H1 (cell line): ENCODE data around the gene CST6. TPM values are rescaled to one million over a fixed set of nuclear protein-coding genes. Genes with fewer than 3 reads are reported as not detected.

Source experiments
- CTCF ChIA-PET: fragments of 300-600 bp; sonication (Branson Sonifier 250); formaldehyde crosslinking; loops from one replicate; lab custom pipeline; 2021; ENCODE audit not compliant: partially characterized antibody; lab: Charles Lee
- POLR2A ChIA-PET: fragments of 300-600 bp; sonication (Branson Sonifier 250); formaldehyde crosslinking; loops from one replicate; lab custom pipeline; 2021; ENCODE audit warnings: inconsistent platforms; ENCODE audit not compliant: partially characterized antibody; lab: Charles Lee
- DNase-seq, 2 experiments: peaks; one replicate each; pipeline versions ENCODE4 v3.0.0 to v3.0.0-alpha.2; 2010 to 2022; ENCODE audit warnings: low spot score in 2 of 2, low read depth in 1 of 2, mixed read lengths in 1 of 2
- FAIRE-seq: peaks from 2 replicates; lab custom pipeline; 2011; peaks lifted over from hg19 to GRCh38; lab: Jason Lieb, UNC
- H2AFZ ChIP-seq: 2 replicates; pipeline ENCODE4 v1.8.1; 2012; ENCODE audit warnings: low read length, inconsistent platforms
- H2AK5ac ChIP-seq: 2 replicates; pipeline ENCODE4 v1.6.1; 2013; ENCODE audit warnings: low read depth, low read length
- H2BK120ac ChIP-seq: replicated peaks from 2 replicates; pipeline ENCODE3; 2013; ENCODE audit warnings: low read depth, low read length, inconsistent platforms
- H2BK12ac ChIP-seq: 2 replicates; pipeline ENCODE4 v1.6.1; 2013; ENCODE audit warnings: low read depth, low read length
- H2BK15ac ChIP-seq: 2 replicates; pipeline ENCODE4 v1.6.1; 2013; ENCODE audit warnings: low read length
- H2BK20ac ChIP-seq: 2 replicates; pipeline ENCODE4 v1.6.1; 2013; ENCODE audit warnings: low read length
- H2BK5ac ChIP-seq: 2 replicates; pipeline ENCODE4 v1.6.1; 2013; ENCODE audit warnings: low read depth, low read length
- H3K14ac ChIP-seq: 2 replicates; pipeline ENCODE4 v1.6.1; 2013; ENCODE audit warnings: inconsistent platforms; ENCODE audit not compliant: insufficient read length
- H3K18ac ChIP-seq: 2 replicates; pipeline ENCODE4 v1.6.1; 2013; ENCODE audit warnings: low read length; ENCODE audit errors: extremely low read depth
- H3K23ac ChIP-seq: 2 replicates; pipeline ENCODE4 v1.6.1; 2013; ENCODE audit warnings: inconsistent platforms; ENCODE audit not compliant: insufficient read length
- H3K23me2 ChIP-seq: 2 replicates; pipeline ENCODE4 v1.6.1; 2013; ENCODE audit warnings: low read depth, low read length
- H3K27ac ChIP-seq: 2 replicates; pipeline ENCODE4 v1.6.1; 2011; ENCODE audit warnings: low read depth, low read length, inconsistent platforms
- H3K27me3 ChIP-seq, 4 experiments: replicated peaks in 1 of 4; 1 replicate in 1 of 4; 2 replicates in 3 of 4; pipeline versions ENCODE4 v1.6.1 to v1.8.1; 2011 to 2013; ENCODE audit warnings: low read length in 3 of 4, mild to moderate bottlenecking in 3 of 4, inconsistent platforms in 2 of 4, mixed read lengths in 2 of 4, moderate library complexity in 1 of 4; ENCODE audit not compliant: control insufficient read depth in 3 of 4, insufficient read depth in 3 of 4; ENCODE audit errors: extremely low read depth in 1 of 4
- H3K36me3 ChIP-seq, 4 experiments: 2 replicates each; pipeline versions ENCODE4 v1.6.1 to v1.8.1; 2011 to 2013; ENCODE audit warnings: mild to moderate bottlenecking in 4 of 4, low read length in 3 of 4, moderate library complexity in 2 of 4, control low read depth in 1 of 4, inconsistent platforms in 1 of 4; ENCODE audit not compliant: insufficient read depth in 4 of 4, control insufficient read depth in 2 of 4
- H3K4ac ChIP-seq: replicated peaks from 2 replicates; pipeline ENCODE3; 2013; ENCODE audit warnings: low read length, low read depth, mixed read lengths, inconsistent platforms; ENCODE audit not compliant: insufficient read length
- H3K4me1 ChIP-seq, 4 experiments: replicated peaks in 1 of 4; 1 replicate in 1 of 4; 2 replicates in 3 of 4; pipeline versions ENCODE4 v1.6.1 to v1.8.1; 2011 to 2013; ENCODE audit warnings: low read length in 3 of 4, inconsistent platforms in 2 of 4, mixed read lengths in 1 of 4; ENCODE audit not compliant: insufficient read depth in 4 of 4, control insufficient read depth in 3 of 4
- H3K4me2 ChIP-seq, 2 experiments: 2 replicates each; pipeline versions ENCODE4 v1.6.1 to v1.8.1; 2011 to 2013; ENCODE audit warnings: low read depth in 2 of 2, low read length in 2 of 2, control low read depth in 1 of 2, inconsistent platforms in 1 of 2, mild to moderate bottlenecking in 1 of 2; ENCODE audit not compliant: insufficient read depth in 1 of 2
- H3K4me3 ChIP-seq, 4 experiments: fragments of 200-600, 300-600 bp in 1 of 4; sonication (generic), shearing (Covaris generic), sonication (Bioruptor Twin) in 1 of 4; 2 replicates each; pipeline versions ENCODE4 v1.5.1 to v1.8.1; 2011 to 2016; ENCODE audit warnings: low read length in 4 of 4, low read depth in 3 of 4, control low read depth in 2 of 4, inconsistent platforms in 2 of 4, mild to moderate bottlenecking in 2 of 4, mixed read lengths in 1 of 4, moderate library complexity in 1 of 4; ENCODE audit not compliant: insufficient read depth in 2 of 4; ENCODE audit errors: extremely low read depth in 1 of 4
- H3K56ac ChIP-seq: replicated peaks from 2 replicates; pipeline ENCODE3; 2013; ENCODE audit warnings: low read depth, mild to moderate bottlenecking, mixed read lengths, low read length, inconsistent platforms; ENCODE audit not compliant: insufficient read length
- H3K79me1 ChIP-seq: 2 replicates; pipeline ENCODE4 v1.6.1; 2013; ENCODE audit warnings: low read depth, low read length, control low read depth
- H3K79me2 ChIP-seq, 2 experiments: 2 replicates each; pipeline versions ENCODE4 v1.6.1 to v1.8.1; 2012 to 2013; ENCODE audit warnings: low read length in 2 of 2, mild to moderate bottlenecking in 2 of 2, inconsistent platforms in 1 of 2; ENCODE audit not compliant: insufficient read depth in 2 of 2, control insufficient read depth in 1 of 2
- H3K9ac ChIP-seq, 4 experiments: replicated peaks in 1 of 4; 1 replicate in 1 of 4; 2 replicates in 3 of 4; pipeline versions ENCODE4 v1.6.1 to v1.8.1; 2011 to 2013; ENCODE audit warnings: low read depth in 3 of 4, low read length in 3 of 4, control low read depth in 2 of 4, mild to moderate bottlenecking in 2 of 4, moderate library complexity in 2 of 4, inconsistent platforms in 1 of 4; ENCODE audit errors: extremely low read depth in 1 of 4
- H3K9me3 ChIP-seq, 2 experiments: 2 replicates each; pipeline versions ENCODE4 v1.6.1 to v1.8.1; 2012 to 2013; ENCODE audit warnings: mild to moderate bottlenecking in 2 of 2, moderate library complexity in 2 of 2, control low read depth in 1 of 2, inconsistent platforms in 1 of 2, low read depth in 1 of 2, low read length in 1 of 2, mixed read lengths in 1 of 2; ENCODE audit not compliant: insufficient read depth in 2 of 2
- H4K20me1 ChIP-seq, 2 experiments: replicated peaks in 1 of 2; 2 replicates each; pipeline versions ENCODE3 to v1.8.1; 2011 to 2013; ENCODE audit warnings: inconsistent platforms in 2 of 2, low read length in 2 of 2, mild to moderate bottlenecking in 1 of 2; ENCODE audit not compliant: insufficient read depth in 2 of 2, control insufficient read depth in 1 of 2
- H4K5ac ChIP-seq: 2 replicates; pipeline ENCODE4 v1.6.1; 2013; ENCODE audit warnings: low read length, low read depth, mixed read lengths, inconsistent platforms; ENCODE audit not compliant: insufficient read length
- H4K8ac ChIP-seq: 2 replicates; pipeline ENCODE4 v1.8.0; 2013; ENCODE audit warnings: mild to moderate bottlenecking, moderate library complexity, low read length, inconsistent platforms; ENCODE audit not compliant: insufficient read depth; ENCODE audit errors: extremely low read depth
- H4K91ac ChIP-seq: replicated peaks from 2 replicates; pipeline ENCODE3; 2013; ENCODE audit warnings: low read length, mixed read lengths, inconsistent platforms; ENCODE audit not compliant: insufficient read length
- CBX5 ChIP-seq: fragments of 300-800, 300-1000 bp; sonication (generic); IDR thresholded peaks from 2 replicates; pipeline ENCODE4 v1.7.1; 2016; ENCODE audit warnings: antibody characterized with exemption, low read length, low read depth
- E2F6 ChIP-seq: IDR thresholded peaks from 2 replicates; pipeline ENCODE4 v1.6.1; 2012; ENCODE audit warnings: inconsistent platforms
- EGR1 ChIP-seq: IDR thresholded peaks from 2 replicates; pipeline ENCODE4 v1.6.1; 2011; ENCODE audit warnings: low read depth, low read length, borderline replicate concordance
- JUN ChIP-seq: IDR thresholded peaks from 2 replicates; pipeline ENCODE4 v1.6.1; 2011; ENCODE audit warnings: low read depth, mild to moderate bottlenecking, improper control_type of control experiment, low read length
- MAFK ChIP-seq: IDR thresholded peaks from 2 replicates; pipeline ENCODE4 v1.6.1; 2012; ENCODE audit warnings: low read depth, mild to moderate bottlenecking, improper control_type of control experiment, low read length
- POLR2A ChIP-seq, 2 experiments: IDR thresholded peaks; 1 replicate in 1 of 2; 2 replicates in 1 of 2; pipeline ENCODE4 v1.6.1; 2011; ENCODE audit warnings: low read depth in 2 of 2, low read length in 2 of 2, mild to moderate bottlenecking in 2 of 2; ENCODE audit errors: control extremely low read depth in 1 of 2
- POU5F1 ChIP-seq: IDR thresholded peaks from 2 replicates; pipeline ENCODE4 v1.6.1; 2011; ENCODE audit warnings: low read depth, mild to moderate bottlenecking, low read length, moderate library complexity
- SIRT6 ChIP-seq: IDR thresholded peaks from one replicate; pipeline ENCODE4 v1.7.1; 2012; ENCODE audit warnings: low read length, inconsistent platforms
- SP1 ChIP-seq: IDR thresholded peaks from 2 replicates; pipeline ENCODE4 v1.6.1; 2011; ENCODE audit warnings: low read depth, low read length
- SUZ12 ChIP-seq: fragments of 200-600 bp; sonication (generic); IDR thresholded peaks from 2 replicates; pipeline ENCODE4 v1.6.1; 2012; ENCODE audit warnings: mild to moderate bottlenecking, inconsistent platforms, low read length, moderate library complexity, mixed read lengths
- TAF1 ChIP-seq: IDR thresholded peaks from 2 replicates; pipeline ENCODE4 v1.6.1; 2011; ENCODE audit warnings: mild to moderate bottlenecking, low read depth, low read length
- TAF7 ChIP-seq: optimal IDR thresholded peaks from 2 replicates; pipeline ENCODE3; 2011; ENCODE audit warnings: low read depth, mild to moderate bottlenecking, inconsistent platforms, low read length, moderate library complexity, borderline replicate concordance
- TCF12 ChIP-seq: IDR thresholded peaks from 2 replicates; pipeline ENCODE4 v1.6.1; 2011; ENCODE audit warnings: low read depth, mild to moderate bottlenecking, low read length
- WGBS, 2 experiments: shearing (Covaris generic) in 1 of 2; methylation state at CpG; one replicate each; pipeline versions ENCODE4 v1.1.6 to v1.1.7; 2013 to 2015; ENCODE audit warnings: low lambda C conversion rate in 2 of 2, mixed read lengths in 2 of 2, inconsistent platforms in 1 of 2, low coverage in 1 of 2, missing lambda C conversion rate in 1 of 2; ENCODE audit not compliant: insufficient replicate concordance in 2 of 2, insufficient coverage in 1 of 2, insufficient read length in 1 of 2; ENCODE audit errors: extremely low coverage in 1 of 2, missing lambda C conversion rate in 1 of 2; 5-methylcytosine and 5-hydroxymethylcytosine counted together
- polyA plus RNA-seq, 7 experiments: library from polyadenylated mRNA; depleted of rRNA in 3 of 7; stranded (reverse) in 5 of 7; unstranded in 2 of 7; fragments of >200 nt in 5 of 7; fragments of 200-250 nt in 2 of 7; gene quantifications; 1 replicate in 5 of 7; 2 replicates in 1 of 7; 4 replicates in 1 of 7; pipeline versions ENCODE4 v1.2.1 to v1.2.3, GENCODE V29; 2011 to 2013; ENCODE audit warnings: missing spikeins in 2 of 7, mixed read lengths in 2 of 7
- total RNA-seq: library from RNA; stranded (reverse); fragmentation: NEBNext Ultra II Directional; extraction: Animal tissue kit (Norgen Biotek cat#: 25700); gene quantifications from 2 replicates; pipeline ENCODE4 v1.2.1, GENCODE V29; 2021

CST6 gene
- total and polyA plus RNA-seq, 2 of the 8 experiments (the other 6 are each of a cell fraction or from before 2014, with no cell fraction given), result 1.6 to 7.6 TPM

DNA sequence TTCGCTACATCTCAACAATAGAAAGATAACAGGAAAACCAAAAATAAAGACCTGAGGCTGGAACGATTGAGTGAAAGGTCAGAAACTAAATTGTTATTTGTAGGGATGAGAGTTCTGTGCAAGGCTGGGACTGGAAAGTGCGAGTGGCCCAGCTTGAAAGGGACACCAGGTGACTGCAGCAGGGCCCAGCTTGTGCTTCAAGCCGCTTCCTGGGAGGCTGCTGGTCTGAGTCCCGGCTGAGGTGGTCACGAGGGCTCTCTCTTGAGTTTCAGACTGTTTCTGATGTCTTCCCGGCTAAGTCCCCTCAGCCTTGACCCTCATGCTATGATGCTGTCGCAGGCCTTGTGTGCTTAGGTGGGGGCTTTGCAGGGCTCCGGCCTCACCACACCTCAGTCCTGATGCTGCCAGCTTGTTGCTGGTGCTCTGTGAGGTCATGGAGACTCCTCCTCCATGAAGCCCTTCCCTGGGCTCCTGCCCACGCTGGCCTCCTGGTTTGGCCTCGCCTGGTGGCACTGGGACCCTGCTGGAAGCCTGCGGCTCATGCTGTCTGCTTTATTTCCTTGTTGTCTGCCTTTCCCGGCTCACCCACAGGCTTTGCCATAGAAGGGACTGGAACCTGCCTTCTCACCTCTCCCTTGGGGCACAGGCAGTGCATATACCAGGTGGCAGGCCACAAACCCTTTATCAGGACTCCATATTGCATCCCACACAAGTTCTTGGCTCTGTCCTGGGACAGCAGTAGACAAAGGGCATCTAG is 5.5 kb upstream of the CST6 start:
- Histone ChIP-seq H2AFZ (no peak overlapping the region), H2BK12ac (peak overlapping the region; percentile 71; the same call in 1 of the 2 replicates), H3K9ac (no peak overlapping the region), H3K4me3 (no peak overlapping the region), H4K8ac (peak overlapping the region; percentile 32; the same call in 1 of the 2 replicates), H3K79me2 (peaks cover 0 to 15% of the 10 kb centered on the region in 2 experiments; a peak in 2 of 4 replicates), H2BK5ac (peak overlapping the region; percentile 49), H3K79me1 (peaks cover 8% of the 10 kb centered on the region), H3K23ac (no peak overlapping the region), H4K91ac (no peak overlapping the region), H3K4me2 (no peak overlapping the region), H4K20me1 (peaks cover 0 to 4% of the 10 kb centered on the region in 2 experiments), H3K27me3 (peaks cover 2 to 8% (median 6%) of the 10 kb centered on the region in 4 experiments), H3K18ac (no peak overlapping the region), H2BK15ac (0 out of 2 replicates have a peak overlapping the region, but pooled peaks have one; percentile 18), H3K23me2 (0 out of 2 replicates have a peak, but pooled peaks cover 2% of the 10 kb centered on the region), H3K27ac (no peak overlapping the region), H3K4me1 (peaks cover 0 to 17% (median 6%) of the 10 kb centered on the region in 4 experiments; a peak in 5 of 7 replicates), H3K9me3 (no peaks in the 10 kb centered on the region), H2AK5ac (no peak overlapping the region), H2BK120ac (no peak overlapping the region), H4K5ac (no peak overlapping the region), H3K56ac (no peak overlapping the region), H3K14ac (no peak overlapping the region), H3K4ac (peak overlapping the region; percentile 76), H3K36me3 (peaks cover 0 to 10% (median 4%) of the 10 kb centered on the region in 4 experiments; a peak in 5 of 8 replicates), H2BK20ac (no peak overlapping the region)
- CTCF ChIA-PET, result interaction anchor here (0.6 to 2.0 kb wide), 2 partner anchors 16 to 322 kb away, joined by 3 to 9 read pairs; no protein-coding TSS in a partner anchor
- 89% methylated on average over 13 of the region's 13 CpGs; no CpG with 5 or more reads in 1 of the 2 experiments for WGBS, 2 experiments
- FAIRE-seq (no peak), DNase-seq (no peak)
- POLR2A ChIA-PET, result interaction anchor here (1.0 to 1.8 kb wide), 2 partner anchors 44 to 46 kb away, joined by 3 to 7 read pairs; no protein-coding TSS in a partner anchor
- TF ChIP-seq E2F6, result no peak
- TF ChIP-seq EGR1, result no peak
- no peak for TF ChIP-seq JUN
- TF ChIP-seq TAF1, result no peak
- no peak for TF ChIP-seq MAFK
- no peak for TF ChIP-seq CBX5
- TF ChIP-seq POLR2A (IDR thresholded peaks at IDR 0.05; ENCODE audit: control extremely low read depth in 1 of 2, low read depth in 2 of 2, low read length in 2 of 2), result no peak
- TF ChIP-seq TAF7, result no peak
- no peak for TF ChIP-seq TCF12
- no peak for TF ChIP-seq POU5F1
- no peak for TF ChIP-seq SUZ12
- TF ChIP-seq SP1, result no peak
- no peak for TF ChIP-seq SIRT6
